Measurements from ENCODE around the gene RBM47.

Gene RBM47

DNA sequence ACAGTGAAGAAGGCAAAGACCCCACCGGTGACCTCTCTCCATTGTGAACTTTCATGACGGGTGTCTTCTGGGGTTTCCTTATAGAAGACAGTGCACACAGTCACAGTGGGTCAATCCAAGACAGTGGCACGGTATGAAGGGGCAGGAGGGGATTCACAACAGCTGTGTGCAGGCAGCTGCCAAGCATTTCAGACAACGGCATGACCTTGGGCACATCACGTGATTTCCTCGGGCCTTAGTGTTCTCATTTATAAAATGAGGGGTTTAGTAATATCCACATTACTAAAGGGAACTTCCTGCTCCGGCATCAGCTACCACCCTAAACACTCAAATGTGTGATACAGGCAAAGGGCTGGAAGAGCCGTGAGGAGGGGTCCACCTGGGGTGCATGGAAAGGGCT is 42.9 kb downstream of the RBM47 start:
- no peak for DNase-seq (ENCODE audit: low read depth)

DNA sequence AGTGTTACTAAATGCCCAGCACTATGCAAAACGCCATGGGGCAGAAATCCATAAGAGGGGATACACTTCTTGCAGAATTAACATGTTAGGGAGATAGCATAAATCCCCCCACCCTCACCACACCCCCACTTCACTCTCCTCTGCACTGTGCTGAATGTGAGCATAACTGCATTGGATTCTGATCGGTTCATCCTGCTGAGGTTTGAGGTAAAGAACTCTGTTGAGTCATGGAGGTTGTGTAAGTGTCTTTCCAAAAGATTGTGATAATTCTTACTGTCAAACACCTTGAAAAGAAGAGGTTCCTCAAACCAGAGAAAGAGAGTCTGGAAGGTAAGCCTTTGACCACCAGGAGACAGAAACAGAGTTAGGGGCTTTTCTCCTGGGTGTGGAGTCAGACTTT is 43.6 kb downstream of the RBM47 start:
- DNase-seq (ENCODE audit: low read depth) = no peak

DNA sequence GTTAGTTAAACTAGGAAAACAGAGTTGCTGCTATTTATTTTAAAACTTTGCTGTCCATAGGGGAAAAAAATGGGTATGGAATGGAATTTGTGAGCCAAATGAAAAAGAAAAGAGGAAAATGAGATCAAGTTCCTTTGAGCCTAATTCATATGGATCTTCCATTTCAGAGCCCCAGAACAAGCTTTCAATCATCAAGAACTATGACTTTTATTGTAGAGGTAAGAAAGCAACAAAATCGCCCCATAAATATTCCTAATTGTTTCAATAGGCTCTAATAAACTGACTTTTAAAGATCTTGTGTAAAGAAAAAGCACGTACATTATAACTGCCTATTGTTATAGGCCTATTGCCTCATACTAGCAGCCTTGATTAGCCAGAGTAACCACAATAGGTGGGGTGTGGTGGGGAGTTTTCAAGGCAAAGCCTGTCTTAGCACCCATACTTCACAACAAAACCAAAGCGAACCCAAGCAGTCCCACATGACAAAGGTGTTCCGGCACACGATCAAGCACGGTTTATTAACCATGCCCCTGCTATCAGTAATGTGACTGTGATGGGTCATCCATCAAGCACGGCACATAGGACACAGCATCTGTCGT is 44.4 kb downstream of the RBM47 start:
- DNase-seq (ENCODE audit: low read depth) = no peak

DNA sequence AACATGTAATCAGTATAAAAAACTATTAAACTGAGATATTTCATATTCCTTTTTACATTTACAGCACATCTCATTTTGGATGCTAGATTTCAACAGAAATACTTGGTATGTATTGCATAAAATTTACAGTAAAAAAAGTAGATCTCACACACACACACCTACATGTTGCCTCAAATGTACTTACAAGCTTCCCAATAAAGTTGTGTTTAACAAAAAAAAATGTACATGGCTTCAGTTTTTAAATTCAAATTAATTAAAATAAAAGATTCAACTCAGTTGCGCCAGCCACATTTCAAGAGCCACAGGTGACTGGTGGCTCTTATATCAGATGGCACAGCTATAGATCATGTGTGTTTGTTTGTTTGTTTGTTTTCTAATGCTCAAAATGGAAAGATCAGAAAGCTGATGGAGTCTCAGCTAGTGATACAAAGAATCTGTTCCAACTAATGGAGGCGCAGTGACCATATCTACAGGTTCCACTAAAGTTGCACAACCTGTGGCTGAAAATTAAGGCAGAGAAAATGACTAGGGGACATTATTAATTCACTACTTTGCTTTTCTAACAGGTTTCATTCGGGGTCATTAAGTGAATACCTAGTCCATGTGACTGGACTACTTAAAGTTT is 45.0 kb downstream of the RBM47 start:
- no peak for DNase-seq (ENCODE audit: low read depth)

DNA sequence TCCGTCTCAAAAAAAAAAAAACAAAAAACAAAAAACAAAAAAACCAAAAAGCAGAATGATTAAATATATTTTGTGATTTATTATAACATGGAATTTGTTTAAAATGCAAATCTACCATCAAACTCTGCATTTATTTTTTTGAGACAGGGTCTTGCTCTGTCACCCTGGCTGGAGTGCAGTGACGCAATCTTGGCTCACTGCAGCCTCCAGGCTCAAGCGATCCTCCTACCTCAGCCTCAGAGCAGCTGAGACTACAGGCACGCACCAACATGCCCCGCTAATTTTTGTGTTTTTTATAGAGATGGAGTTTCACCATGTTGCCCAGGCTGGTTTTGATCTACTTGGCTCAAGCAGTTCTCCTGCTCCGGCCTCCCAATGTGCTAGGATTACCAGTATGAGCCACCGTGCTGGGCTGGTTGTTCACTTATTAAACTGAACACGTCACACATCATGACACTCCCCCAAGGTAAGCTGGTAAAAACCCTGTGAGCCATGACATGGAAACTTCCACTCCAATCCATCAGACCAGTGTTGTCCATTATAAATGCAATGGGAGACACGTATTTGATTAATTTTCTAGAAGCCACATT is 45.7 kb downstream of the RBM47 start:
- no peak for DNase-seq (ENCODE audit: low read depth)

DNA sequence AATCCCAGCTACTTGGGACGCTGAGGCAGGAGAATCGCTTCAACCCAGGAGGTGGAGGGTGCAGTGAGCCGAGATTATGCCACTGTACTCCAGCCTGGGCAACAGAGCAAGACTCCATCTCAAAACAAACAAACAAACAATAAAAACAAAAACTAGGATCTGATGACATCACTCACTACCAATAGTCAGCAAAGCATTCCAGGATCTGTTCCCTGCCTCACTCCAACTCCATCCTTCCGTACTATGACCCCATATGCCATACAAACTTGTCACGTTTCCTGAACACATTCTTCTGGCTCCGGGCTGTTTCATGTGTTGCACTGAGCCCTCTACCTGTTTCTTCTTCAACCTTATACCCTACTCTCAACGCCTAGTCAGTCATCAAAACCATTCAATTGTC is 47.3 kb downstream of the RBM47 start:
- DNase-seq (ENCODE audit: low read depth) = no peak

DNA sequence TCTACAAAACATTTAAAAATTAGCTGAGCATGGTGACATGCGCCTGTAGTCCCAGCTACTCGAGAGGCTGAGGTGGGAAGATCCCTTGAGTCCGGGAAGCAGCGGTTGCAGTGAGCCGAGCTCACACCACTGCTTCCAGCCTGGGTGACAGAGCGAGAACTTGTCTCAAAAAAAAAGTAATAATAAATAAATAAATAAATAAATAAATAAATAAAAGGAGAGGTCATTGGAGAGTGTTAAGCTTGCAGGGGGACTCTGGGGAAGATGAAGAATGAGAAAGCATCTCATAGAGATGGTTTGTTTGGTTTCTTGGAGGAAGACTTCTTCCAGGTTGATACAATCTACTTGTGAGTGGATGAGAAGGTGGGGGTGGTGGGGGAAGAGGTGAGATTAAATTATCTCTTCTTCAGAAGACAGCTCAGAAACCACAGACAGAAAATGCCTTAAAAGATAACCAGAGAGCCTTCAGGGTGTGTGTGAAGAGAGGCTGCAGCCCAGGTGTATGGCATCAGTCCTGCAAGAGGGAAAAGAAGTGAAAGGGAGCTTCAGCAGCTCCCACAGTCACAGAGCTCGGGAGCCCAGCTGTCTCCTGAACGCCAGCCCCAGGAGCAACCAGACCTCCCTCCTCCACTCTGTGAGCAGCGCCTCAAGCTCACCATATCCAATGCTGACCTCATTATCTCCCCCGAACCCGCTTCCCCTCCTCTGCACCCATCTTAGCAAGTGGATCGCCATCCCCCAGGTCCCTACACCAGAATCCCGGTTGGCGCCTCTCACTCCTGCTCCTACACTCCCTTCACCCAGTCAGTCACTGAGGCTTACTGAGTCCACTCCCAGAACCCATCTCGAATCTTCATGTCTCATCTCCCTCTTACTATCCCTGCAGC is 48.2 kb downstream of the RBM47 start:
- DNase-seq (ENCODE audit: low read depth) = no peak

DNA sequence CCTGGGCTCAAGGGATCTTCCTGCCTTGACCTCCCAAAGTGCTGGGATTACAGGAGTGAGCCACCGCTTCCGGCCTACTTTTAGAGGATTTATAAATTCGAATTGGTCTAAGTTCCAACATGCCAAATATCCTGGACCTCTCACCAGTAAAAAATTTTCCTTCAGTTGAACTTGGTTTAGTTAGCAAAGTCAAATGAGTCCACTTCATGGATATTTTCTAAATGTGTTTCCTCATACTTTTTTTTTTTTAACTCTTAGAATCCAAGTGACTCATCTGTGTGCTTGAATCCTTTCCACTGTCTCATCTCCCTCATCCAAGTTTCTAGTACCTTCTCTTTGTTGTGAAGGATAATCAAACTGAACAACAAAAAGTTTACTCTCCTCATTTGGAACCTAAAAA is 49.7 kb downstream of the RBM47 start:
- DNase-seq (ENCODE audit: low read depth) = no peak

DNA sequence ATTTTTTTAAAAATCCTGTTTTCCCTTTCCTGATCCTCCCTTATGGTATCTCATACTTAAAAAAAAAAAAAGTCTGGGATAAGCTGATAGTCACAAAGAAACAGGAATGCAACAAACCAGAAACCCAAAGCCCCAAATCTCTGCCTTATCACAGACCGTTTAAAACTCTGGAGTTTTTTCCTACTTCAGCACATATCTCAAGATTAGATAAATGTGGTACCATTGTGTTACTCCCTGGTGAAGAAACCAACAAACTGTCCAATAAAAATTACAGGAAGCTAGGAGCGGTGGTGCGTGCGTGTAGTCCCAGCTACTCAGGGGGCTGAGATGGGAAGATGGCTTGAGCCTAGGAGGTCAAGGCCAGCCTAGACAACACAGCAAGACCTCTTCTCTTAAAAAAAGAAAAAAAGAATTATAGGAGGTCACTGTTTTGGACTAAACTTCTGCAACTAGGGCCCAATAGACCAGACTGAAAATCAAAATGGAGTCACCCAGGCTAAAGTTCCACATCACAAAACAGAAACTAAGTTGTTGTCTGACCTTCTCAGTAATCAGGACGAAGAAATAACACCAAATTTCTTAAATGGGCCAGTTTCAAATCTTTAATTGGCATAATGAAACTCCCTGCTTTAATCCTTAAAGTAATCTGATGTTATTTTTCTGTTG is 51.9 kb downstream of the RBM47 start:
- DNase-seq (ENCODE audit: low read depth) = no peak

DNA sequence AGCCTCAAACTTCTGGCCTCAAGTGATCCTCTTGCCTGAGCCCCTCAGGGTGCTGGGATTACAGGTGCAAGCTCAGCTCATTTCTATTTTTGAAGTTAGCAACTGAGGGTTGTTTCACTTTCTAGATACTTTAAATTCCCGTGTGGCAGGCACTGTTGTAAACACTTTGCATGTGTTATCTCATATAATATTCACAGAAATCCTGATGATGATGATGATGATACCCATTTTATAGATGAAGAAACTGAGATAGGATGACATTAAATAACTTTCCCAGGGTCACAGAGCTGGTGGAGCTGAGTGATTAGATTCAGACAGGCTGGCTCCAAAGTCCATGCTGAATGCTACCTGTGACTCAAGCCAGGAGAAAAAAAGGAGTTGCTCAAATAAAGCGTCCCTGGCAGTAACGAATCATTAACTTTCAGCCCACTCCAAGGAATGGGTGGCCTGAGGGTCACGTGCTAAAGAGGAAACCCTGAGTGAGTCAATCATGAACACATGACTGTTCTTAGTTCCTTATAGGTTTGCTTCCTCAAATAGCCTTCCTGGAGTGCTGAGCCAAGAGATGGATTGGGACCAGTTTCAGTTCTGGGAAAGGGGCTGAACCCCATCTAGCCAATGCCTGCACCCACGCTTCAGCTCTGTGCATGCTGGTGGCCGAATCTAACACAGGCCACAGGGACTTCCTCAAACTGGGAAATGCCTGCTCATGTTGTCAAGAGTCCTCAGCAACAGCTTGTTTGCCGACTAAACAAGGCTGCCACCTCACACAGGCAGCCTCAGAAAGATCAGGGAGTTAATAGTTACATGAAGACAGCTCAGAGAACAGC is 52.8 kb downstream of the RBM47 start:
- no peak for DNase-seq (ENCODE audit: low read depth)

DNA sequence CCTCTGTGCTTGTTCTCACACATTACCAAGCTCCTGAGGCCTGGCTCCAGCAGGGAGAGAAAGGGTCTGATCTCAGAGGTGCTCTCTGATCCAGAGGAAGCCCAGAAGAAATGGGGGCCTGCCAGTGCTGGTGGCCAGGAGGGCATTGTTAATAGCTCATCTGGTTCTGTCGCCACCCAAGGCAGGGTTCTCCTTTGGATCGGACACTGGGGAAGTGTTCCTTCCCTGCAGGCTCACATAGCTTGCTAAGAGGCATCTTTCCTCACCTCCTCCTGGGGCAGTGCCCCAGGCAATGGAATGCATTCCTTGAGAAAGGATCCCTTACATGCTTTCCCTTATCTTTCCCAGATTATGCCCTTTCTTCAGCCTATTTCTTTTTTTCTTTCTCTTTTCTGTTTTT is 53.8 kb downstream of the RBM47 start:
- no peak for DNase-seq (ENCODE audit: low read depth)

DNA sequence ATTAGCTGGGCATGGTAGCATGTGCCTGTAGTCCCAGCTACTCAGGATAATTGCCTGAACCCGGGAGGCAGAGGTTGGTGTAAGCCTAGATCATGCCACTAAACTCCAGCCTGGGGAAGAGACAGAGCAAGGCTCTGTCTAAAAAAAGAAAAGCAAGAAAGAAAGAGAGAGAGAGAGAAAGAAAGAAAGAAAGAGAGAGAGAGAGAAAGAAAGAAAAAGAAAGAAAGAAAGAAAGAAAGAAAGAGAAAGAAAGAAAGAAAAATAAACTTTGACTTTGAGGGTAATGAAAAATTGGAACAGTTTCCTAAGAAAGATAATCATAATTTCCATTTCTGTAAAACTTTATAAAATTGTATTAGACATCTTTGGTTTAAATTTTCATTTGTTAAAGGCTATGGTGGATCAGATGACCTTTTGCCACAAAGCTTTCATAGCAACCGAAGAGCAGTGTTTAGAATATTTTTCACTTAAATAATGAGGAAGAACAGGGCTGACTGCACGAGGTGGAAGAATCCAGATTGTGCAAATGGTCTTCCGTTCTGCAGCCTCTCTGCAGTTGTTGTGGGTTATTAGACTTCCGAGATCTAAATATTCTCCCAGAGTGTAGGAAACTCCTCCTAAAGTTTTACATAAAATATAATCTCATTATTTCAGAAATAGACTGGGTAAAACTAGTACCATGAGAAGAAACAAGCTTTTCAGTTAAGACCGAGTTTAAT is 55.9 kb downstream of the RBM47 start:
- no peak for DNase-seq (ENCODE audit: low read depth)

DNA sequence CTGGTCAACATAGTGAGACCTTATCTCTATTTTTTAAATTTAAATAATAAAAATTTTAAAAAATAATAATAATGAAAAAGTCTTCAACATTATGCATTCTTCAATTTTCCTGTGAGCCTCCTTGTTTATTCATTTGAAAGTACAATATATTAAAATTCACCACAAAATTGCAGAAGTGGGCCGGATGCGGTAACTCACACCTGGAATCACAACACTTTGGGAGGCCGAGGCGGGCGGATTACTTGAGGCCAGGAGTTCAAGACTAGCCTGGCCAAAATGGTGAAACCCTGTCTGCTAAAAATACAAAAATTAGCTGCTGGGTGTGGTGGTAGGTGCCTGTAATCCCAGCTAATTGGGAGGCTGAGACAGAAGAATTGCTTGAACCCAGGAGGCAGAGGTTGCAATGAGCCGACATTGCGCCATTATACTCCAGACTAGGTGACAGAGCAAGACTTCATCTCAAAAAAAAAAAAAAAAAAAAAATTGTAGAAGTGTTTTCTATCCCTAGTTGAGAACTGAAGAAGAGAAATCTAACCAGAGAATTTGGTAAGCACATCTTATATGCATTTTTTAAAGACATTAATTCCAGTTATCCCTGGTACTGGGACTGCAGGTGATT is 56.9 kb downstream of the RBM47 start:
- DNase-seq (ENCODE audit: low read depth) = no peak

DNA sequence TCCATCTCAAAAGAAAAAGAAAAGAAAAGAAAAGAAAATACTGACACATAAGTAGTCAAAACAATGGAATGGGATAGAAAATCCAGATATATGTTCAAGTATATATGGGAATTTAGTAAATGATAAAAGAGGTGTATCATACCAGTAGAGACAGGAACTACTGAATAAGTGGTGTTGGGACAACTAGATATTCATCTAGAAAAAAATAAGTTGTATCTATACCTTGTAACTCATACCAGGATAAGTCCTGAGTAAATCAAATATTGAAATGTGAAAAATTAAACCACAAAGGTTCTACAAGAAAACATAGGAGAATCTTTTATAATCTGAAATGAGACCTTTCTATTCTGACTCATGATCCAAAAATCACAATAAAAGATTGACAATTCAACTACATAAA is 58.5 kb downstream of the RBM47 start:
- no peak for DNase-seq (ENCODE audit: low read depth)

DNA sequence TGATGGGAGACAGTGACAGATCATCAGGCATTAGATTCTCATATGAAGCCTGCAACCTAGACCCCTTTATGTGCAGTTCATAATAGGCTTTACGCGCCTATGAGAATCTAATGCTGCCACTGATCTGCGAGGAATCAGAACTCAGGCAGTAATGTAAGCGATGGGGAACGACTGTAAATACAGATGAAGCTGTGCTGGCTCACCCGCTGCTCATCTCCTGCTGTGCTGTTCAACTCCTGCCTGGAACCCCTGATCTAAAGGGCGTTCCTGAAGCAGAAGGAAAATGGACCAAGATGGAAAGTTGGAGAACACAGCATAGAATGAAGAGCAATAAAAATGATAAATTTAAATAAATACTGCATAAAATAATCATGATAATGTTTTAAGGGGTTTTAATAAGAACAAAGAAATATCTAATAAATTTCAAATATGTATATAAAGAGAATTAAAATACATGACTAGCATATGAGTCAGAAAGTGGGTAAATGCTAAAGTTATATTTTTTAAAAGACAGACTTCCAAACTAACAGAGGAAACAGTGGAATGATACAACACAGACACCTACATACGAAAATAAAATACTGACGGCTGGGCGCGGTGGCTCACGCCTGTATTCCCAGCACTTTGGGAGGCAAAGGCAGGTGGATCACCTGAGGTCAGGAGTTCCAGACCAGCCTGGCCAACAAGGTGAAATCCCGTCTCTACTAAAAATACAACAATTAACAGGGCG is 59.2 kb downstream of the RBM47 start:
- DNase-seq (ENCODE audit: low read depth) = no peak

DNA sequence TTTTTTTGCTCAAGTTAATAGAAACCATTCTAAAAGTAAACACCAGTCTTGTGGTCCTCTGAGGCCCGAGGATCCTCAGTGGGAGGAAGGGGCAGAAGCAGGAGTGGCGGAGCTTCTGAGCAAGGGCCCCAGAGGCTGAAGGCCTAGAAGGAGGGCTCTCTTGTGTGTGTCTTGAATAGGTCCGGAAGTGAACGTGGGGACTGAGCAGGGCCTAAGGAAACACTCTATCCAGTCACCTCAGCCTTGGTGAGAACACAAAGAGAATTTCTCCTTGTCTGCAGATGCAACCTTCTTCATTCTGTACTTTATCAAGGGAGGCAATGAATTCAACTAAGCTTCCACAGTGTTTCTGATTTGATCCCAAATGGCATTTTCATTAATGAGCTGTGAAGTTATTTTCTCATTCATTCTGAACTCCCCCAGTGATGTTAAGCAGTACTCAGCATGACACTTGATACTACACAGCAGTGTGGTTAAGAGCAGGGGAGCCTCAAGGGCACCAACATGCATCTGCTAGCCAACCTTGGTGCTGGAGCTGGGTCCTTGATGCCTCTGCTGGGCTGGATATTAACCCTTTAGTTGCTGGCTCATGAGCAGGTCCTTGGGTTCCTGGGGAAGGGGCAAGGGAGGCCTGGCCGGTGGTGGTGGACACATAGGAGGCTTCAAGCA is 64.7 kb downstream of the RBM47 start:
- no peak for DNase-seq (ENCODE audit: low read depth)

DNA sequence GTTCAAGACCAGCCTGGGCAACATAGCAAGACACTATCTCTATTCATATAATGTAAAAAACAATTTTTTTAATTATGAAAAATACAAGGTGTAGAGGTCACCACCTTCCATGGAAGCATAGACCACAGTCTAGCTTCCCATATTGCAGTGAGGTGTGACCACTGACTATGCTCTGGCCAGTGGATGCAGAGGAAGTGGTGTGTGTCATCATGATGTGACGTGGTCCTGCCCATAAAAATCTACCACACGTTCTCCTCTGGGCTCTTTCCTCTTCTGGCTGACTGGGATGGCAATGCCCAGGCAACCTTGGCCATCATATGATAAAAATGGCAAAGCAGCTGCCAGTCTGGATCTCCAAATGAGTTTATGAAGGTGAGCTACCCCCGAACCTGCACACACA is 65.7 kb downstream of the RBM47 start:
- no peak for DNase-seq (ENCODE audit: low read depth)

DNA sequence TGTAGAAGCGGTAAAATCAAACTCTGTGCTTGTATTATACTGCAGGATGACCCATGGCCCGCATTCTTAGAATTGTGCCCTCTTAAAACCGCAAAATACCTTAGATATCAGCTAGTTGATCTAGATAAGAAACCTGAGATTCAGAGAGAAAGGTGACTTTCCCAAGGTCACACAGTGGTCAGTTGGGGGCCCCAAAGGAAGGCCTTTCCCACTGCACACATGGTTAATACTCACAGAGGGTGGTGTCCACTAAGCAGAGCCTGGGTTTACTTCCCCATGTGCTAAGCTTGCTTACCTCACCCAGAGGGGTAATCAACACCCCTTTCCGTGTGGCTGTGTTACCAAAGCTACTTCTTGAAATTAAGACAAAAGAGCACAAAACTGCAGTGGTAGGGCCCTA is 66.3 kb downstream of the RBM47 start:
- DNase-seq (ENCODE audit: low read depth) = no peak

DNA sequence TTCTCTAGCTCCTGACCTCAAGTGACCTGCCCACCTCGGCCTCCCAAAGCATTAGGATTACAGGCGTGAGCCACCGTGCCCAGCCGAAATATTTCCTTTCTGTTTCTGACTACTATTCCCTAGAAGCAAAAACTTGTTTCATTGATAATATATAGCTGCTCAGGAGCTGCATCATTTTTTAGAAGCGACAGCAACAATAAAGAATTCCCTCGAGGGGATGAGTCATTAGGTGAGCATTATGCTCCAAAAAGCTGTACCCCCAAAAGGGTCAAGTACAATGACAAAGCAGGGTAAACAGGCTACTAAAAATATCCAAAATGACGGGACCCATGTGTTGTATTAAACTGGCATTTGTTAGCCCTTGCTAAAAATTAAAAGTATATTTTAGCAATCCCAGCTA is 67.0 kb downstream of the RBM47 start:
- no peak for DNase-seq (ENCODE audit: low read depth)

Data from T follicular helper cell (primary cell).